HepG2 (cell line): Measurements from ENCODE around the gene BCL2A1. TPM values are rescaled to one million over a fixed set of nuclear protein-coding genes. Genes with fewer than 3 reads are reported as not detected.

Source experiments
- AGO2 ChIP-seq: fragments of 200-400 bp; formaldehyde crosslinking; optimal IDR thresholded peaks from 2 replicates; pipeline ENCODE3; 2017; ENCODE audit warnings: mild to moderate bottlenecking, low read depth, low read length, moderate library complexity
- FOXK2 ChIP-seq: fragments of 450-650 bp; IDR thresholded peaks from 2 replicates; pipeline ENCODE4 v1.6.1; 2016
- HMG20B ChIP-seq: conservative IDR thresholded peaks from 2 replicates; pipeline ENCODE4 v1.6.1; 2016; ENCODE audit warnings: missing genetic modification reagents, missing compliant biosample characterization
- MLLT10 ChIP-seq: sonication (generic); formaldehyde crosslinking; IDR thresholded peaks from 2 replicates; pipeline ENCODE4 v1.4.0; 2020; ENCODE audit warnings: missing genetic modification reagents
- MTA3 ChIP-seq: sonication (generic); formaldehyde crosslinking; IDR thresholded peaks from 2 replicates; pipeline ENCODE4 v1.4.0; 2020; ENCODE audit warnings: missing genetic modification reagents
- NR3C1 ChIP-seq: sonication (generic); formaldehyde crosslinking; IDR thresholded peaks from 2 replicates; pipeline ENCODE4 v1.4.0; 2020; ENCODE audit warnings: missing genetic modification reagents
- SMARCE1 ChIP-seq: fragments of 450-650 bp; IDR thresholded peaks from 2 replicates; pipeline ENCODE4 v1.6.1; 2017; ENCODE audit warnings: borderline replicate concordance
- SNRNP70 ChIP-seq: fragments of 200-400 bp; formaldehyde crosslinking; IDR thresholded peaks from 2 replicates; pipeline ENCODE4 v1.6.1; 2017; ENCODE audit warnings: mild to moderate bottlenecking, low read depth, low read length, moderate library complexity
- SP2 ChIP-seq: sonication (generic); formaldehyde crosslinking; IDR thresholded peaks from 2 replicates; pipeline ENCODE4 v1.5.1; 2020; ENCODE audit warnings: mild to moderate bottlenecking, missing genetic modification reagents
- SYNCRIP ChIP-seq: fragments of 200-400 bp; formaldehyde crosslinking; IDR thresholded peaks from 2 replicates; pipeline ENCODE4 v1.6.1; 2018; ENCODE audit warnings: mild to moderate bottlenecking, low read depth, low read length; ENCODE audit not compliant: insufficient read depth
- TARDBP ChIP-seq: sonication (generic); formaldehyde crosslinking; IDR thresholded peaks from 2 replicates; pipeline ENCODE4 v1.8.0; 2022; ENCODE audit warnings: mild to moderate bottlenecking, missing genetic modification reagents
- U2AF2 ChIP-seq: fragments of 200-400 bp; formaldehyde crosslinking; IDR thresholded peaks from 2 replicates; pipeline ENCODE4 v1.6.1; 2017; ENCODE audit warnings: low read depth, mild to moderate bottlenecking, low read length
- XBP1 ChIP-seq: sonication (generic); formaldehyde crosslinking; IDR thresholded peaks from 2 replicates; pipeline ENCODE4 v1.5.0; 2020; ENCODE audit warnings: missing genetic modification reagents
- ZNF124 ChIP-seq: sonication (generic); formaldehyde crosslinking; IDR thresholded peaks from 2 replicates; pipeline ENCODE4 v1.4.0; 2020; ENCODE audit warnings: missing genetic modification reagents
- ZNF235 ChIP-seq: sonication (generic); formaldehyde crosslinking; IDR thresholded peaks from 2 replicates; pipeline ENCODE4 v1.8.1; 2023; ENCODE audit warnings: mild to moderate bottlenecking, missing genetic modification reagents, borderline replicate concordance
- ZNF570 ChIP-seq: sonication (generic); formaldehyde crosslinking; IDR thresholded peaks from 2 replicates; pipeline ENCODE4 v1.4.0; 2020; ENCODE audit warnings: mild to moderate bottlenecking, missing genetic modification reagents, borderline replicate concordance
- ZNF720 ChIP-seq: sonication (generic); formaldehyde crosslinking; IDR thresholded peaks from 2 replicates; pipeline ENCODE4 v1.4.0; 2020; ENCODE audit warnings: missing genetic modification reagents
- ZNF775 ChIP-seq: sonication (generic); formaldehyde crosslinking; IDR thresholded peaks from 2 replicates; pipeline ENCODE4 v1.4.0; 2020; ENCODE audit warnings: missing genetic modification reagents, mild to moderate bottlenecking, moderate library complexity, borderline replicate concordance
- polyA plus RNA-seq, 8 experiments: library from polyadenylated mRNA; depleted of rRNA in 3 of 8; stranded (reverse) in 7 of 8; unstranded in 1 of 8; fragments of >200 nt; fragmentation: Illumina TruSeq in 4 of 8; extraction: Trizol in 4 of 8; gene quantifications; 2 replicates each; pipeline versions ENCODE4 v1.2.1 to v1.2.3, GENCODE V29; 2011 to 2016; ENCODE audit warnings: low read depth in 4 of 8, missing spikeins in 1 of 8, mixed read lengths in 1 of 8; ENCODE audit not compliant: insufficient read depth in 1 of 8
- total RNA-seq, 5 experiments: library from RNA; depleted of rRNA; stranded (reverse); fragments of >200 nt; fragmentation: Illumina TruSeq; extraction: Trizol; gene quantifications; 2 replicates each; pipeline ENCODE4 v1.2.3, GENCODE V29; 2016; ENCODE audit warnings: low read depth in 1 of 5
- TF ChIP-seq, protein P1 (sequence below): IDR thresholded peaks from 2 replicates; pipeline ENCODE4 v1.6.1; 2016; ENCODE audit warnings: low read depth, borderline replicate concordance
- TF ChIP-seq, protein P2 (sequence below): sonication (generic); formaldehyde crosslinking; IDR thresholded peaks from 2 replicates; pipeline ENCODE4 v1.5.0; 2020; ENCODE audit warnings: mild to moderate bottlenecking, missing genetic modification reagents, borderline replicate concordance
- TF ChIP-seq, protein P3 (sequence below): sonication (generic); formaldehyde crosslinking; IDR thresholded peaks from 2 replicates; pipeline ENCODE4 v1.4.0; 2020; ENCODE audit warnings: missing genetic modification reagents, borderline replicate concordance
- TF ChIP-seq, protein P4 (sequence below): IDR thresholded peaks from 2 replicates; pipeline ENCODE4 v1.4.0; 2020; ENCODE audit warnings: mild to moderate bottlenecking, missing genetic modification reagents

BCL2A1 gene
- total and polyA plus RNA-seq, 2 of the 13 experiments (the other 11 are each of a cell fraction or from before 2014, with no cell fraction given) = 0.08 to 0.31 TPM

DNA sequence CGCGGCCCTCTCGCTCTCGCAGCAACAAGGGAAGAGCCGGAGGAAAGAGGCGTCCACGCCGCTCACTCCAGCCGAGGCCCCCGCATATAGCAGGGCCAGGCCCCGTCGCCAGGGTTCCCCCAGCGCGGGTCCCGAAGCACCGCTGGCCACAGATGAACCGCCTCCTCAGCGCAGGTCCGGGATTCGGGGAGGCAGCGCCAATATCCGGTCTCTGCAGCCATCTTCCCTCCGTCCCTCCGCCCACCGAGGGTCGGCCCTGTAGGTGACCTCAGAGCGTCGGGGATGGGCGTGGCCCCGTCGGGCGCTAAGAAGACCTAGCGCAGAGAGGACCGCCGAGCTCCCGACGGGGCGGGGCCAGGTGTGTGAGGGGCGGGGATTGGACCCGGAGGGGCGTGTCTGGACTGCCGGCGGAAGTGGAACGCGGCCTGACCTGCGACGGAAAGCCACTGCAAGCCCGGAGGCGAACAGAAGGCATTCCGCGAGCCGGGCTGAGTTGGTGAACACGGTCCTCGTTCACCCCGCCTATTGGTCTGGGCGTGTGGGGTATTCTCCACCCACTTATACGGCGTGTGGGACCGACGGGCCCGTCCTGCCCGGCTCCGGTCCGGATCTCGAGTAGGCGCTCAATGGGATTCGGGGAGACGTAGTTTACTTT is 47.4 kb downstream of the BCL2A1 start (continued):
- TF ChIP-seq ZNF570 (CRISPR knock-in tag) (no peak), FOXK2 (no peak), ZNF775 (CRISPR knock-in tag) (no peak), SP2 (CRISPR knock-in tag) (peak; percentile 39; the same call in 1 of the 2 replicates), SNRNP70 (no peak), HMG20B (CRISPR knock-in tag) (no peak; the same call in 1 of the 2 replicates), ZNF124 (CRISPR knock-in tag) (peak; percentile 79; the same call in 1 of the 2 replicates), MTA3 (no peak), ZNF720 (CRISPR knock-in tag) (no peak), ZNF235 (CRISPR knock-in tag) (peak; percentile 36; the same call in 1 of the 2 replicates), MLLT10 (no peak), SYNCRIP (no peak), SMARCE1 (no peak), XBP1 (no peak), U2AF2 (no peak), AGO2 (peak; percentile 82), NR3C1 (no peak), TARDBP (CRISPR knock-in tag) (peak; percentile 92)
- TF ChIP-seq, protein P1, sequence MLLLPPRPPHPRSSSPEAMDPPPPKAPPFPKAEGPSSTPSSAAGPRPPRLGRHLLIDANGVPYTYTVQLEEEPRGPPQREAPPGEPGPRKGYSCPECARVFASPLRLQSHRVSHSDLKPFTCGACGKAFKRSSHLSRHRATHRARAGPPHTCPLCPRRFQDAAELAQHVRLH (CRISPR knock-in tag) = 0 out of 2 replicates have a peak, but pooled peaks have one; percentile 14
- TF ChIP-seq, protein P2, sequence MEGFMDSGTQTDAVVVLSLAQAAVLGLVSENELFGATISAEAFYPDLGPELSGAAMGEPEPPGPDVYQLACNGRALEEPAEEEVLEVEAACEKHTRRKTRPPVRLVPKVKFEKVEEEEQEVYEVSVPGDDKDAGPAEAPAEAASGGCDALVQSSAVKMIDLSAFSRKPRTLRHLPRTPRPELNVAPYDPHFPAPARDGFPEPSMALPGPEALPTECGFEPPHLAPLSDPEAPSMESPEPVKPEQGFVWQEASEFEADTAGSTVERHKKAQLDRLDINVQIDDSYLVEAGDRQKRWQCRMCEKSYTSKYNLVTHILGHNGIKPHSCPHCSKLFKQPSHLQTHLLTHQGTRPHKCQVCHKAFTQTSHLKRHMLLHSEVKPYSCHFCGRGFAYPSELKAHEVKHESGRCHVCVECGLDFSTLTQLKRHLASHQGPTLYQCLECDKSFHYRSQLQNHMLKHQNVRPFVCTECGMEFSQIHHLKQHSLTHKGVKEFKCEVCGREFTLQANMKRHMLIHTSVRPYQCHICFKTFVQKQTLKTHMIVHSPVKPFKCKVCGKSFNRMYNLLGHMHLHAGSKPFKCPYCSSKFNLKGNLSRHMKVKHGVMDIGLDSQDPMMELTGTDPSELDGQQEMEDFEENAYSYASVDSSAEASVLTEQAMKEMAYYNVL (CRISPR knock-in tag) = peak; percentile 29; the same call in 1 of the 2 replicates
- TF ChIP-seq, protein P3, sequence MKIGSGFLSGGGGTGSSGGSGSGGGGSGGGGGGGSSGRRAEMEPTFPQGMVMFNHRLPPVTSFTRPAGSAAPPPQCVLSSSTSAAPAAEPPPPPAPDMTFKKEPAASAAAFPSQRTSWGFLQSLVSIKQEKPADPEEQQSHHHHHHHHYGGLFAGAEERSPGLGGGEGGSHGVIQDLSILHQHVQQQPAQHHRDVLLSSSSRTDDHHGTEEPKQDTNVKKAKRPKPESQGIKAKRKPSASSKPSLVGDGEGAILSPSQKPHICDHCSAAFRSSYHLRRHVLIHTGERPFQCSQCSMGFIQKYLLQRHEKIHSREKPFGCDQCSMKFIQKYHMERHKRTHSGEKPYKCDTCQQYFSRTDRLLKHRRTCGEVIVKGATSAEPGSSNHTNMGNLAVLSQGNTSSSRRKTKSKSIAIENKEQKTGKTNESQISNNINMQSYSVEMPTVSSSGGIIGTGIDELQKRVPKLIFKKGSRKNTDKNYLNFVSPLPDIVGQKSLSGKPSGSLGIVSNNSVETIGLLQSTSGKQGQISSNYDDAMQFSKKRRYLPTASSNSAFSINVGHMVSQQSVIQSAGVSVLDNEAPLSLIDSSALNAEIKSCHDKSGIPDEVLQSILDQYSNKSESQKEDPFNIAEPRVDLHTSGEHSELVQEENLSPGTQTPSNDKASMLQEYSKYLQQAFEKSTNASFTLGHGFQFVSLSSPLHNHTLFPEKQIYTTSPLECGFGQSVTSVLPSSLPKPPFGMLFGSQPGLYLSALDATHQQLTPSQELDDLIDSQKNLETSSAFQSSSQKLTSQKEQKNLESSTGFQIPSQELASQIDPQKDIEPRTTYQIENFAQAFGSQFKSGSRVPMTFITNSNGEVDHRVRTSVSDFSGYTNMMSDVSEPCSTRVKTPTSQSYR (CRISPR knock-in tag) = no peak
- TF ChIP-seq, protein P4, sequence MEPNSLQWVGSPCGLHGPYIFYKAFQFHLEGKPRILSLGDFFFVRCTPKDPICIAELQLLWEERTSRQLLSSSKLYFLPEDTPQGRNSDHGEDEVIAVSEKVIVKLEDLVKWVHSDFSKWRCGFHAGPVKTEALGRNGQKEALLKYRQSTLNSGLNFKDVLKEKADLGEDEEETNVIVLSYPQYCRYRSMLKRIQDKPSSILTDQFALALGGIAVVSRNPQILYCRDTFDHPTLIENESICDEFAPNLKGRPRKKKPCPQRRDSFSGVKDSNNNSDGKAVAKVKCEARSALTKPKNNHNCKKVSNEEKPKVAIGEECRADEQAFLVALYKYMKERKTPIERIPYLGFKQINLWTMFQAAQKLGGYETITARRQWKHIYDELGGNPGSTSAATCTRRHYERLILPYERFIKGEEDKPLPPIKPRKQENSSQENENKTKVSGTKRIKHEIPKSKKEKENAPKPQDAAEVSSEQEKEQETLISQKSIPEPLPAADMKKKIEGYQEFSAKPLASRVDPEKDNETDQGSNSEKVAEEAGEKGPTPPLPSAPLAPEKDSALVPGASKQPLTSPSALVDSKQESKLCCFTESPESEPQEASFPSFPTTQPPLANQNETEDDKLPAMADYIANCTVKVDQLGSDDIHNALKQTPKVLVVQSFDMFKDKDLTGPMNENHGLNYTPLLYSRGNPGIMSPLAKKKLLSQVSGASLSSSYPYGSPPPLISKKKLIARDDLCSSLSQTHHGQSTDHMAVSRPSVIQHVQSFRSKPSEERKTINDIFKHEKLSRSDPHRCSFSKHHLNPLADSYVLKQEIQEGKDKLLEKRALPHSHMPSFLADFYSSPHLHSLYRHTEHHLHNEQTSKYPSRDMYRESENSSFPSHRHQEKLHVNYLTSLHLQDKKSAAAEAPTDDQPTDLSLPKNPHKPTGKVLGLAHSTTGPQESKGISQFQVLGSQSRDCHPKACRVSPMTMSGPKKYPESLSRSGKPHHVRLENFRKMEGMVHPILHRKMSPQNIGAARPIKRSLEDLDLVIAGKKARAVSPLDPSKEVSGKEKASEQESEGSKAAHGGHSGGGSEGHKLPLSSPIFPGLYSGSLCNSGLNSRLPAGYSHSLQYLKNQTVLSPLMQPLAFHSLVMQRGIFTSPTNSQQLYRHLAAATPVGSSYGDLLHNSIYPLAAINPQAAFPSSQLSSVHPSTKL = peak; percentile 67; the same call in 1 of the 2 replicates
